Stimulated activated CD4-positive, alpha-beta T cell treated with anti-CD3 and anti-CD28 coated beads, Interleukin-4, amount 100 ng/mL, for 24 hours (primary cell): ENCODE results near the gene RIMBP3B.
"Not testable (repeated sequence)": the region's sequence is repeated elsewhere in the genome, so short reads cannot be mapped to it uniquely, and the experiment has no call there.

Experiments
- DNase-seq: peaks from one replicate; pipeline ENCODE4 v3.0.0-alpha.2; 2020

RIMBP3B gene, protein sequence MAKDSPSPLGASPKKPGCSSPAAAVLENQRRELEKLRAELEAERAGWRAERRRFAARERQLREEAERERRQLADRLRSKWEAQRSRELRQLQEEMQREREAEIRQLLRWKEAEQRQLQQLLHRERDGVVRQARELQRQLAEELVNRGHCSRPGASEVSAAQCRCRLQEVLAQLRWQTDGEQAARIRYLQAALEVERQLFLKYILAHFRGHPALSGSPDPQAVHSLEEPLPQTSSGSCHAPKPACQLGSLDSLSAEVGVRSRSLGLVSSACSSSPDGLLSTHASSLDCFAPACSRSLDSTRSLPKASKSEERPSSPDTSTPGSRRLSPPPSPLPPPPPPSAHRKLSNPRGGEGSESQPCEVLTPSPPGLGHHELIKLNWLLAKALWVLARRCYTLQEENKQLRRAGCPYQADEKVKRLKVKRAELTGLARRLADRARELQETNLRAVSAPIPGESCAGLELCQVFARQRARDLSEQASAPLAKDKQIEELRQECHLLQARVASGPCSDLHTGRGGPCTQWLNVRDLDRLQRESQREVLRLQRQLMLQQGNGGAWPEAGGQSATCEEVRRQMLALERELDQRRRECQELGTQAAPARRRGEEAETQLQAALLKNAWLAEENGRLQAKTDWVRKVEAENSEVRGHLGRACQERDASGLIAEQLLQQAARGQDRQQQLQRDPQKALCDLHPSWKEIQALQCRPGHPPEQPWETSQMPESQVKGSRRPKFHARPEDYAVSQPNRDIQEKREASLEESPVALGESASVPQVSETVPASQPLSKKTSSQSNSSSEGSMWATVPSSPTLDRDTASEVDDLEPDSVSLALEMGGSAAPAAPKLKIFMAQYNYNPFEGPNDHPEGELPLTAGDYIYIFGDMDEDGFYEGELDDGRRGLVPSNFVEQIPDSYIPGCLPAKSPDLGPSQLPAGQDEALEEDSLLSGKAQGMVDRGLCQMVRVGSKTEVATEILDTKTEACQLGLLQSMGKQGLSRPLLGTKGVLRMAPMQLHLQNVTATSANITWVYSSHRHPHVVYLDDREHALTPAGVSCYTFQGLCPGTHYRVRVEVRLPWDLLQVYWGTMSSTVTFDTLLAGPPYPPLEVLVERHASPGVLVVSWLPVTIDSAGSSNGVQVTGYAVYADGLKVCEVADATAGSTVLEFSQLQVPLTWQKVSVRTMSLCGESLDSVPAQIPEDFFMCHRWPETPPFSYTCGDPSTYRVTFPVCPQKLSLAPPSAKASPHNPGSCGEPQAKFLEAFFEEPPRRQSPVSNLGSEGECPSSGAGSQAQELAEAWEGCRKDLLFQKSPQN (N-terminal part only)

GRCh38 chr22:21383701-21384467 is at the start of gene RIMBP3B:
TSS of gene RIMBP3B (plus strand) at chr22:21383751. CDS start at chr22:21383859, 108 bp downstream.
- DNase-seq = not testable (repeated sequence)

DNA sequence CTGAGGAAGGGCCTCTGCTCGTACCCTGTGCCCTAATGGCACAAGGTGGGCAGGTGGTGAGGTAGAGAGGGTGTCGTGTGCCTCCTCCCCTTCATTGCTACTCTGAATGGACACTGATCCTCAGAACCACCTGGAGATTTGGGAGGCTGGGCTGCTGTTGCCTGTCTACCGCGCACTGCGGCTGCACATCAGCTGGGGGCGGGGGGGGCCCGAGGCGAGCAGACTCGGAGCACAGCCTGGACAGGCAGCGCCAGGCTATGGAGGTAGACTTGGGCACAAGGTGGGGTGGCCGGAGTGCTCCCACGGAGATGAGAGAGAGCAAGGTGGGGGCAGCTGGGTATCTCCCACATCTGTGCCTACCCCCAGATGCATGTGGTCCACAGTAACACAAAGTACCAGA is 26.0 kb upstream of the RIMBP3B start:
- not testable (repeated sequence) for DNase-seq

DNA sequence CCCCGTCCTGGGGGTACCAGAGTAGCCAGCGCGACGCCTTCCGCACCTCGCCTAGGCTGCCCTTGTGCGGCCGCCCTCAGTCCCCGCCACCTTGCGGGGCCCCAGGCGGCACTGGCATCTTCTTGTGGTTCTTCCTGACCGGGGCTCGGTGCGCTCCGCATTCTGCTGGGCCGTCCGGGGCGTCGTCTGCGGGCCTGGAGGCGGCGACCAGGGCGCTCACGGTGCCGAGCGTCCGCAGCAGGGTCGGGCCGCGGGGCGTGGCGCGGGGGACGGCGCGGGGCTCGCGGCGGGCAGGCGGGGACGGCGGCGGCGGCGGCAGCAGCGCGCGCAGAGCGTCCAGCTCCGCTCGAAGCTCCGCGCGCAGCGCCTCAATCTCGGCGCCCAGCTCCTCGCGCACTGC is 23.0 kb upstream of the RIMBP3B start:
- not testable (repeated sequence) for DNase-seq

- not testable (repeated sequence) for DNase-seq
Measured at GRCh38 chr22:21362473-21362872, 21.1 kb upstream of the RIMBP3B start.

GRCh38 chr22:21363061-21363460 is 20.5 kb upstream of the RIMBP3B start:
- DNase-seq = not testable (repeated sequence)

DNA sequence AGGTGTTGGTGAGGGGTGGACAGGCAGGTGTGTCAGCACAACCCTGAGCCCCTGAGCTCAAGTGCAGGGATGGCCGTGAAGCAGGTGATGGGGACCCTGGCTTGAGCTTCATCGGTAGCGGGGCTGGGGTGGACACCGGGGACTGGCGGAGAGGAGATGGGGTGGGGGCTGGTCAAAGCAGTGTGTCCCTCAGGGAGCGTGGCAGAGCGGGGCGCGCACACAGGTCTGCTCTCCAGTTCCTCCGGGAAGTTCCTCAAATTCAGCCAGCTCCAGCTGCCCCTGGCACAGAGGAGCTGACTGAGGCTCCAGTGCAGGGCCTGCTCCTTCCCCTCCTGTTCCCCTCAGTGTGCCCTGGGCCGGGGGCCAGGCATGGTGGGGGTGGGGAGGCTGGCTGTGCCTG is 19.7 kb upstream of the RIMBP3B start:
- not testable (repeated sequence) for DNase-seq

- DNase-seq = not testable (repeated sequence)
Measured at GRCh38 chr22:21364362-21364761, 19.2 kb upstream of the RIMBP3B start.

DNA sequence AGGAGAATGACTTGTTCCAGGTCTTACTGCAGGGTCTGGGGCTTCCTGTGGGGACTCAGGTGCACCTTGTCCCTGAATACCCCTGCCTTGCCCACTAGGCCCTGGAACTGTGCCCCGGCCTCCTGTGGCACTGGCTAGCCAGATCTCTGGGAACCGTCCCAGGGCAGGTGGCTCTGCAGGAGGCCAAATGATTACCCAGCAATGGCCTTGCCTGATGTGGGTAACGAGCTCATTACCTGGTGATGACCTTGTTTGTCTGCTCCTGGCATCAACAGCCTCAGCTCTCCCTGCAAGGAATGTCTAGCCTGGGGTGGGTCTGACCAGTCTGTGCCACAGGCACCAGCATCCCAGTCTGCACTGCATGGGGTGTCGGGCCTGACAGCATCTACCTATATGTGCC is 18.2 kb upstream of the RIMBP3B start:
- not testable (repeated sequence) for DNase-seq

DNA sequence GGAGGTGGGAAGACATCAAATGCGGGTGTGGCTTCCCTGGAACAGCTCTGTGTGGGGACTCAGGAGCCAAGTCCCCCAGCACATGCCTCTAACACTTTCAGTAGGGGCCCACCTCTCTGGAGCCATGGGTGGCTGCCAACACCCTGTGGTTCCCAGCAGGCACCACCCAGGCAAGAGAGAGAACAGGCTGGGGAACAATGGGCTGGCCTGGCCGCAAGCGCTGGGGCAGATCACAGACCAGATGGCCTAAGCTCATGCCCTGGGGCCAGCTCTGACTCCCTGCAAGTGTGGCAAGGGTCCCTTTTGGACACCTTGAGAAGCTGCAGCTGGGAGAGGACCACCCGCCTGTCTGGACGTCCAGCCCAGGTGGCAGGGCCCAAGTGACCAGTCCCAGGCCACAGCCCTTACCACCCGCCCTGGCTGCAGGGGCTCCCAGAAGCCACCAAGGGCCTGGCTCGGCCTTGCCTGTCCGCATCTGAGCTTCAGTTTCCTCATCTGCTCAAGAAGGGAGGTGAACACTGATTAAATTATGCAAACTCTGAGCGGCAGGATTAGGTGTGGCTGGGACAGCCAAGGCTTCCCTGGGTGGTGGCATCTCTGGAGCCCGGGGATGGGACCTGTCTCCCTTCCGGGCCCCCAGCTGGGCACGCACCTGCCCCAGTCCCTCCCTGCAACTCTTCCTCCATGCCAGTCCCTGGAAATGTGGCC is 14.8 kb upstream of the RIMBP3B start:
- not testable (repeated sequence) for DNase-seq

- DNase-seq = not testable (repeated sequence)
Measured at GRCh38 chr22:21375880-21376279, 7.7 kb upstream of the RIMBP3B start.

- not testable (repeated sequence) for DNase-seq
Measured at GRCh38 chr22:21384468-21385357, 1.2 kb downstream of the RIMBP3B start.

DNA sequence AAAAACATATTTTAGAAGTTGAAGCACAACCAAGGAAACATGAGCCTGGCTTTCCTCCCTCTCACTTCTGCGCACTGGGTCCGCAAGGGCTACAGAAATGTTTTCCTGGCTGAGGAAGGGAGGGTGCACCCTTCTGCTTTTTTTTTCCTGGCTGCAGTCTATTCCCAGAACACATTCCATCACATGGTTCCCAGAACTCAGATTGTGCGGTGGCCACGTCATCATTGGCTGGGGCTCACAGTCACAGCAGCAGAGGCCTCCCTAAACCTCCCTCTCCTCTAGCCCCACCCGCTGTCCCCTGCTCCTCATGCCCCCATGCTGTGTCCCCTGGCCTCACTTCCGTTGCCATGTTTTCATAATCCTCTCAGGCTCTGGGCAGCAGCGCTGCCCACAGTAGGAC is 5.9 kb downstream of the RIMBP3B start:
- DNase-seq = not testable (repeated sequence)

GRCh38 chr22:21390013-21390412 is 6.5 kb downstream of the RIMBP3B start:
- DNase-seq = not testable (repeated sequence)

GRCh38 chr22:21394613-21395012 is 11.1 kb downstream of the RIMBP3B start:
- not testable (repeated sequence) for DNase-seq

GRCh38 chr22:21401197-21401969 is 17.8 kb downstream of the RIMBP3B start:
- DNase-seq = not testable (repeated sequence)

DNA sequence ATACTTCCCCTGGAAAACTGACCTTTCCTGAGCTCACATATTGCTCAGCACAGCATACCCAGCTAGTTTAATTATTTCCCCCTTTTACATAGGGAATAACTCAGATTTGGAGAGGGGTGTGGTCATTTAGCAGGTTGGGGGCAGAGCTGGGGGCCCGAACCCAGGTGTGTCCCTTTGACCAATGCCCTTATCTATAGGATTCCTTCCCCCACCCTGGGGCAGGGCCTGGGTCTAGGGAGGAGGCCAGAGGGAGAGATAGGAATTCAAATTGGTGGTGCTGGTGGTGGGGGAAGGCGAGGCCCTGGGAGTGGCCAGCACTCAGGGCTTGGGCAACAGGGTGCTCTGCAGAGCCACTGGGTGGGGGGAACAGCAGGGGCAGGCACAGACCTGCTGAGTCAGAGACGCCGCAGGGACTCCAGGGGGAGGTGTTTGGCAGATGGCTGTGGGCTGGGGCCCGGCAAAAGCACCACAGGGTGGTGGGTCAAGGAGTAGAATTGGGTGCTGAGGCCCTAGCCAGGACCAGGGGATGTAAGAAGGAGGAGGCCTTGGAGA is 19.3 kb downstream of the RIMBP3B start:
- not testable (repeated sequence) for DNase-seq

- DNase-seq = not testable (repeated sequence)
Measured at GRCh38 chr22:21407139-21407538, 23.6 kb downstream of the RIMBP3B start.

DNA sequence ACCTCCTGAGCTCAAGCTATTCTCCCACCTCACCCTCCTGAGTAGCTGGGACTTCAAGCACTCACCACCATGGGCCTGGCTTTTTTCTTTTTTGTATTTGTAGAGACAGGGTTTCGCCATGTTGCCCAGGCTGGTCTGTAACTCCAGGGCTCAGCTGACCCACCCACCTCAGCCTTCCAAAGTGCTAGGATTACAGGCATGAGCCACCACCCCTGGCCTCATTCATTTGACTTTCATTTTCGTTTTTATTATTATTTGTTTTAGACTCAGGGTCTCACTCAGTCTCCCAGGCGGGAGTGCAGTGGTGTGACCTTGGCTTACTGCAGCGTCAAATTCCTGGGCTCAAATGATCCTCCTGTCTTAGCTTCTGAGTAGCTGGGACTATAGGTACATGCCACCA is 24.2 kb downstream of the RIMBP3B start:
- not testable (repeated sequence) for DNase-seq

GRCh38 chr22:21416375-21416774 is 32.8 kb downstream of the RIMBP3B start:
- DNase-seq = not testable (repeated sequence)
